Lung (tissue), 16 donors: ENCODE data around the gene TF. TPM values are rescaled to one million over a fixed set of nuclear protein-coding genes. Genes with fewer than 3 reads are reported as not detected.

Experiments
- ATAC-seq: fragments of 200-7000 bp; cut with Tn5 transposase; one replicate; pipeline ENCODE4 v1.9.1; 2020; ENCODE audit warnings: moderate number of reproducible peaks; ENCODE audit not compliant: insufficient read depth, low FRiP score
- DNase-seq, 3 donors: peaks; one replicate each; pipeline ENCODE4 v3.0.0-alpha.2; 2013 to 2017
- H3K27ac ChIP-seq, 2 donors: one replicate each; pipeline ENCODE4 v1.5.1; 2013; ENCODE audit warnings: mild to moderate bottlenecking in 2 of 2, moderate library complexity in 2 of 2, control low read depth in 1 of 2, inconsistent platforms in 1 of 2, low read depth in 1 of 2, low read length in 1 of 2
- H3K27me3 ChIP-seq, 3 donors: one replicate each; pipeline ENCODE4 v1.5.1; 2013; ENCODE audit warnings: low read length in 2 of 3; ENCODE audit not compliant: control insufficient read depth in 3 of 3, insufficient read depth in 3 of 3
- H3K36me3 ChIP-seq, 4 donors: one replicate each; pipeline ENCODE4 v1.5.1; 2013; ENCODE audit warnings: low read length in 4 of 4, mild to moderate bottlenecking in 1 of 4, moderate library complexity in 1 of 4; ENCODE audit not compliant: control insufficient read depth in 4 of 4, insufficient read depth in 4 of 4
- H3K4me1 ChIP-seq, 5 donors: one replicate each; pipeline ENCODE4 v1.5.1; 2013; ENCODE audit warnings: low read length in 5 of 5, mild to moderate bottlenecking in 2 of 5, moderate library complexity in 1 of 5; ENCODE audit not compliant: control insufficient read depth in 5 of 5, insufficient read depth in 5 of 5
- H3K4me3 ChIP-seq: one replicate; pipeline ENCODE4 v1.5.1; 2013; ENCODE audit warnings: mild to moderate bottlenecking, control low read depth, moderate library complexity
- H3K9ac ChIP-seq, 2 donors: one replicate each; pipeline ENCODE4 v1.5.1; 2013; ENCODE audit warnings: low read length in 2 of 2, control low read depth in 1 of 2; ENCODE audit not compliant: insufficient read depth in 1 of 2
- H3K9me3 ChIP-seq, 4 donors: one replicate each; pipeline ENCODE4 v1.5.1; 2013; ENCODE audit warnings: low read length in 3 of 4, mild to moderate bottlenecking in 1 of 4, moderate library complexity in 1 of 4; ENCODE audit not compliant: control insufficient read depth in 4 of 4, insufficient read depth in 3 of 4
- CTCF ChIP-seq: IDR thresholded peaks from 2 replicates; pipeline ENCODE4 v1.5.1; 2012; ENCODE audit warnings: mild to moderate bottlenecking; ENCODE audit errors: control extremely low read depth, extremely low read depth
- WGBS, 2 donors: extraction: QIAGEN DNeasy Blood & Tissue Kit; methylation state at CpG; one replicate each; pipeline ENCODE4 v1.1.7; 2013; 5-methylcytosine and 5-hydroxymethylcytosine counted together
- long read RNA-seq, 5 donors: transcript quantifications; one replicate each; lab custom pipeline, GENCODE V29; 2026
- polyA plus RNA-seq, 2 donors: library from polyadenylated mRNA; stranded (reverse); fragments of 200-250 nt; gene quantifications; one replicate each; pipeline ENCODE4 v1.2.1, GENCODE V29; 2013
- total RNA-seq, 2 donors: library from RNA; depleted of rRNA in 1 of 2; stranded (reverse); fragments of >200 nt in 1 of 2; gene quantifications; one replicate each; pipeline ENCODE4 v1.2.1, GENCODE V29; 2014 to 2021
- donor health status: control.
- donor health status: control.
- donor health status: Bipolar disorder and iron deficiency.
- donor health status: healthy.
- donor health status: DM: yes; HTN: yes; CAD: no.

The TF gene
- total RNA-seq = 10 to 100 TPM; 30.2 to 36.1 TPM
- 1 to 10 TPM in 1 of 2 donors, under 1 TPM in 1; 0.59 to 1.2 TPM for polyA plus RNA-seq
- long read RNA-seq, donor 1 = 0 reads
- long read RNA-seq, donor 2 = 0 reads
- long read RNA-seq, donor 3 = 0 reads
- long read RNA-seq, donor 4 = 0 reads
- long read RNA-seq, donor 5 = 0 reads

DNA sequence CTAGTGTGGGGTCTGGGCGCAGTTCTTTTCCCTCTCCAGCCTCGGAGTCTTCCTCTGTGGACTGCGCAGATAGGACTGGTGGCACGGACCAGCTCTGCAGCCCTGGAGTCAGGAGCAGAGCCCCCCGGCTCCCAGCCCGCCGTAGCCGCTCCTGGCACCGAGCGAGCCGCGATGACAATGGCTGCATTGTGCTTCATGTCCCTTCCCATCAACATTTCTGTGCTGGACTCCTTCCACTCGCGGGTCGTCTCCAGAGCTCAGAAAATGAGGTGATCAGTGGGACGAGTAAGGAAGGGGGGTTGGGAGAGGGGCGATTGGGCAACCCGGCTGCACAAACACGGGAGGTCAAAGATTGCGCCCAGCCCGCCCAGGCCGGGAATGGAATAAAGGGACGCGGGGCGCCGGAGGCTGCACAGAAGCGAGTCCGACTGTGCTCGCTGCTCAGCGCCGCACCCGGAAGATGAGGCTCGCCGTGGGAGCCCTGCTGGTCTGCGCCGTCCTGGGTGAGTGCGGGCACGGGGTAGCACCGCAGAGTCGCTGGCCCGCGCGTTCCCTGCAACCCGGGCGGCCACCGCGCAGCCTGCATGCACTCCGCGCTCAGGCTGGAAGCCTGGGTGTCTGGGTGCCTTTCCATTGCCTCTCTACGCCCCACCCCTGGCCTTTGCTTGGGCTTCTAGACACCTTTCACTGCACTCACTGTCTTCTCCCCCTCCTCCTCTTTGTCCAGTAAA, at the start of gene TF:
Gene TF, plus strand, starts transcription at position 413 of the 731 bp plus-strand sequence. Its CDS starts 48 bp downstream, at position 461.
- H3K36me3 ChIP-seq = no peaks in the 10 kb centered on the region
- peaks cover 0 to 26% (median 20%) of the 10 kb centered on the region in 3 donors for H3K27me3 ChIP-seq
- H3K9me3 ChIP-seq = peaks cover 0 to 10% (median 0%) of the 10 kb centered on the region in 4 donors
- peak; percentile 29 to 34 (median 30) for DNase-seq
- 8 to 9% methylated on average over 42 to 50 of the region's 50 CpGs for WGBS, 2 donors
- TF ChIP-seq CTCF = no peak
- H3K4me1 ChIP-seq = peaks cover 0 to 24% (median 0%) of the 10 kb centered on the region in 5 donors
- no peak within 1 kb of the TSS for H3K4me3 ChIP-seq
- H3K27ac ChIP-seq = no peak within 1 kb of the TSS
- no peak for ATAC-seq
- H3K9ac ChIP-seq = no peak within 1 kb of the TSS

DNA sequence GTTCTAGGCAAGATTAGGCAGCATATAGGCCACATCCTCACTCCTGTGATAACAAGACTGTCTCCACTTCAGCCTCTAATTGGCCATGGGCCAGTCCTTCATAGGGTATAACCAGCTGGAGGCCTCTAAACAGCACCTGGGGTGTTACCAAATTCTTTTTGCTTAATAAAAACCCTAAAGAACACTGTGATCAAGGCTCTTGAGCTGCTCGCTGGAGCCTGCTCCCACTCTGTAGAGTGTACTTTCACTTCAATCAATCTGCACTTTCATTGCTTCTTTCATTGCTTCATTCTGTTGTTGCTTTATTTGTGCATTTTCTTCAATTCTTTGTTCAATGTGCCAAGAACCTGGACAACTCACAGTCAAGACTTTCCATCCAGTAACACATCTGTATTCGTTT, 48.2 kb upstream of the TF start:
- H3K27me3 ChIP-seq = no peaks in the 10 kb centered on the region
- 88% methylated on average over 2 of the region's 2 CpGs for WGBS, 2 donors
- no peaks in the 10 kb centered on the region for H3K36me3 ChIP-seq
- DNase-seq (no peak), ATAC-seq (no peak)
- H3K9me3 ChIP-seq = peaks cover 0 to 2% (median 0%) of the 10 kb centered on the region in 4 donors
- no peak for TF ChIP-seq CTCF
- no peak overlapping the region for H3K9ac ChIP-seq
- no peaks in the 10 kb centered on the region for H3K4me1 ChIP-seq
- no peak overlapping the region for H3K27ac ChIP-seq
- H3K4me3 ChIP-seq = no peak overlapping the region

DNA sequence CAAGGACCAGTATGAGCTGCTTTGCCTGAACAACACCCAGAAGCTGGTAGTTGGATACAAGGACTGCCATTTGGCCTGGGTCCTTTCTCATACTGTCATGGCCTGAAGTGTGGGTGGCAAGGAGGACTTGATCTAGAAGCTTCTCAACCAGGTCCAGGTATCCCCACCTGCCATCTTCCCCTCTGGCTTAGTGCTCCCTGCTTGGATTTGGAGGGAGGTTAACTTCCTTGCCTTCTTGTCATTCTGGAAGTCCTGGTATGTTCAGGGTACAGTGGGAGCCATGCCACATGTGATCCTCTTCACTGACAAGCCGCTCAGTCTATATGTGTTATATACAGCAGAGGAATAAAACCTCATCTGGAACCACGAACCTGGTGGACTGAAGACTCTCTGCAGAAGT, 46.7 kb upstream of the TF start:
- Histone ChIP-seq H3K9ac (no peak overlapping the region), H3K27ac (no peak overlapping the region), H3K36me3 (no peaks in the 10 kb centered on the region), H3K4me1 (peaks cover 0 to 3% (median 0%) of the 10 kb centered on the region in 5 donors), H3K4me3 (no peak overlapping the region), H3K27me3 (no peaks in the 10 kb centered on the region), H3K9me3 (peaks cover 0 to 2% (median 0%) of the 10 kb centered on the region in 4 donors)
- DNase-seq (no peak), ATAC-seq (no peak)
- 75 to 86% methylated on average over 2 of the region's 2 CpGs for WGBS, 2 donors
- TF ChIP-seq CTCF = no peak
